A549 (cell line): ENCODE measurements around the gene METTL27. TPM values are rescaled to one million over a fixed set of nuclear protein-coding genes. Genes with fewer than 3 reads are reported as not detected.
A peak's percentile ranks its signal among the peaks of the same experiment; 100 is the strongest.
"Not testable (repeated sequence)": the region's sequence is repeated elsewhere in the genome, so short reads cannot be mapped to it uniquely, and the experiment has no call there.

Experiments
- ATAC-seq, 2 experiments: fragments of 200-7000 bp in 1 of 2; fragments of >200 bp in 1 of 2; cut with Nextera tagmentation in 1 of 2; cut with Tn5 transposase in 1 of 2; 3 replicates each; pipeline versions ENCODE4 v1.8.0 to v1.9.1; 2018 to 2020; ENCODE audit warnings: mild to moderate bottlenecking in 1 of 2, moderate library complexity in 1 of 2
- CTCF ChIA-PET: fragments of 300-600 bp; sonication (Branson Sonifier 250); formaldehyde crosslinking; extraction: SDS; loops from one replicate; lab custom pipeline; 2021; ENCODE audit warnings: antibody characterized with exemption, inconsistent platforms; lab: Yijun Ruan, JAX
- POLR2A ChIA-PET: fragments of 350-600 bp; formaldehyde crosslinking; extraction: SDS; loops from one replicate; lab custom pipeline; 2021; ENCODE audit warnings: antibody characterized with exemption, inconsistent platforms; lab: Yijun Ruan, JAX
- DNase-seq, 2 experiments: peaks; one replicate each; pipeline versions ENCODE4 v3.0.0 to v3.0.0-alpha.2; 2011 to 2016; ENCODE audit warnings: low read depth in 1 of 2, low spot score in 1 of 2
- FAIRE-seq: peaks from 2 replicates; lab custom pipeline; 2011; peaks lifted over from hg19 to GRCh38; lab: Jason Lieb, UNC
- H3K27ac ChIP-seq, 2 experiments: fragments of >200 bp; sonication (Bioruptor Twin); formaldehyde crosslinking; 3 replicates each; pipeline ENCODE4 v1.5.1; 2016 to 2017
- H3K4me1 ChIP-seq: fragments of >200 bp; sonication (Bioruptor Twin); formaldehyde crosslinking; 3 replicates; pipeline ENCODE4 v1.6.1; 2016
- H3K4me2 ChIP-seq: fragments of >200 bp; sonication (Bioruptor Twin); formaldehyde crosslinking; 3 replicates; pipeline ENCODE4 v1.6.1; 2016
- H3K4me3 ChIP-seq: fragments of >200 bp; sonication (Bioruptor Twin); formaldehyde crosslinking; 3 replicates; pipeline ENCODE4 v1.5.1; 2016
- H3K9me3 ChIP-seq: fragments of >200 bp; sonication (Bioruptor Twin); formaldehyde crosslinking; 3 replicates; pipeline ENCODE4 v1.6.1; 2016
- CHD2 ChIP-seq: fragments of 150-350 bp; IDR thresholded peaks from 2 replicates; pipeline ENCODE4 v1.6.1; 2014; ENCODE audit warnings: low read length; ENCODE audit not compliant: partially characterized antibody
- E2F6 ChIP-seq: IDR thresholded peaks from 2 replicates; pipeline ENCODE4 v1.6.1; 2012; ENCODE audit warnings: low read depth, borderline replicate concordance
- EHF ChIP-seq: fragments of 250-450 bp; sonication (Bioruptor Pico); IDR thresholded peaks from 2 replicates; pipeline ENCODE4 v1.5.0; 2020; ENCODE audit warnings: mild to moderate bottlenecking
- ESRRA ChIP-seq: fragments of 150-350 bp; IDR thresholded peaks from 2 replicates; pipeline ENCODE4 v1.6.1; 2014; ENCODE audit warnings: mild to moderate bottlenecking, low read length, borderline replicate concordance
- FOSB ChIP-seq: fragments of 250-450 bp; sonication (Bioruptor Pico); IDR thresholded peaks from 2 replicates; pipeline ENCODE4 v1.5.0; 2020; ENCODE audit warnings: mild to moderate bottlenecking, moderate library complexity
- HMGXB4 ChIP-seq: fragments of 250-450 bp; sonication (Bioruptor Pico); IDR thresholded peaks from 2 replicates; pipeline ENCODE4 v1.5.0; 2021; ENCODE audit warnings: mild to moderate bottlenecking, moderate library complexity, borderline replicate concordance
- HOXB13 ChIP-seq: fragments of 250-450 bp; sonication (Bioruptor Pico); IDR thresholded peaks from 2 replicates; pipeline ENCODE4 v1.5.0; 2020; ENCODE audit warnings: low read depth, mild to moderate bottlenecking, moderate library complexity
- JUNB ChIP-seq: fragments of >200 bp; sonication (Bioruptor Twin); formaldehyde crosslinking; IDR thresholded peaks from 2 replicates; pipeline ENCODE4 v1.6.1; 2016
- MAZ ChIP-seq: fragments of 150-350 bp; IDR thresholded peaks from 2 replicates; pipeline ENCODE4 v1.6.1; 2014; ENCODE audit warnings: antibody characterized with exemption, low read depth, low read length, borderline replicate concordance
- NFE2L2 ChIP-seq: fragments of 150-350 bp; conservative IDR thresholded peaks from 2 replicates; pipeline ENCODE4 v1.6.1; 2014; ENCODE audit warnings: low read length
- PBX3 ChIP-seq: IDR thresholded peaks from 2 replicates; pipeline ENCODE4 v1.6.1; 2012
- POLR2AphosphoS2 ChIP-seq: conservative IDR thresholded peaks from 2 replicates; pipeline ENCODE4 v1.6.1; 2012; ENCODE audit warnings: low read length, improper control_type of control experiment, inconsistent platforms
- TP53 ChIP-seq: fragments of 250-450 bp; sonication (Bioruptor Pico); IDR thresholded peaks from 2 replicates; pipeline ENCODE4 v1.5.0; 2021; ENCODE audit warnings: mild to moderate bottlenecking, moderate library complexity
- ZC3H11A ChIP-seq: fragments of 450-650 bp; IDR thresholded peaks from 2 replicates; pipeline ENCODE4 v1.6.1; 2014; ENCODE audit warnings: antibody characterized with exemption, mild to moderate bottlenecking
- ZNF302 ChIP-seq: fragments of 250-450 bp; sonication (Bioruptor Pico); IDR thresholded peaks from 2 replicates; pipeline ENCODE4 v1.9.0; 2021; ENCODE audit warnings: inconsistent platforms, mild to moderate bottlenecking, moderate library complexity
- ZSCAN20 ChIP-seq: fragments of 250-450 bp; sonication (Bioruptor Pico); IDR thresholded peaks from 2 replicates; pipeline ENCODE4 v1.8.0; 2022; ENCODE audit warnings: mild to moderate bottlenecking, moderate library complexity
- WGBS: methylation state at CpG from one replicate; pipeline ENCODE4 v1.1.6; 2017; ENCODE audit errors: missing lambda C conversion rate; 5-methylcytosine and 5-hydroxymethylcytosine counted together
- polyA plus RNA-seq, 4 experiments: library from polyadenylated mRNA; depleted of rRNA in 3 of 4; stranded (reverse); fragments of >200 nt; fragmentation: RNase III in 1 of 4; extraction: RNeasy Plus Mini Kit Qiagen cat#74134 plus additional on column Dnase treatment in 1 of 4; gene quantifications; 2 replicates in 3 of 4; 3 replicates in 1 of 4; pipeline ENCODE4 v1.2.3, GENCODE V29; 2011 to 2017

The METTL27 gene
- polyA plus RNA-seq, 2 of the 4 experiments (the other 2 are of a cell fraction): 4.1 to 4.9 TPM

GRCh38 chr7:73795188-73795587 is 47.1 kb downstream of the METTL27 start:
- H3K9me3 ChIP-seq, POLR2A ChIA-PET, H3K4me1 ChIP-seq, H3K27ac ChIP-seq, ATAC-seq, H3K4me3 ChIP-seq, DNase-seq, H3K4me2 ChIP-seq, FAIRE-seq: not testable (repeated sequence)
- CTCF ChIA-PET: interaction anchor here (0.6 to 1.2 kb wide), 4 partner anchors 16 to 61 kb away, joined by 3 to 4 read pairs (median 3); no protein-coding TSS in a partner anchor
- 0 out of 2 replicates have a peak, but pooled peaks have one; percentile 2 for TF ChIP-seq ZC3H11A

GRCh38 chr7:73791170-73791690 is 51.1 kb downstream of the METTL27 start:
- H3K4me3 ChIP-seq, H3K9me3 ChIP-seq, H3K4me1 ChIP-seq, H3K4me2 ChIP-seq, FAIRE-seq, H3K27ac ChIP-seq, DNase-seq, POLR2A ChIA-PET, ATAC-seq: not testable (repeated sequence)
- WGBS: 84% methylated on average over 7 of the region's 7 CpGs
- CTCF ChIA-PET: interaction anchor here (1.0 kb wide), 1 partner anchor 9 kb away, joined by 4 read pairs; no protein-coding TSS in a partner anchor

- H3K4me3 ChIP-seq: no peak overlapping the region
- ChIA-PET CTCF (no interaction called here), POLR2A (no interaction called here)
- H3K4me2 ChIP-seq: no peak overlapping the region
- H3K27ac ChIP-seq: no peak overlapping the region
- FAIRE-seq: no peak
- no peak for DNase-seq
- H3K4me1 ChIP-seq: no peaks in the 10 kb centered on the region
- TF ChIP-seq CHD2: no peak
- ATAC-seq: no peak
- H3K9me3 ChIP-seq: no peaks in the 10 kb centered on the region
- WGBS: 54% methylated on average over 4 of the region's 4 CpGs
Measured at GRCh38 chr7:73789051-73789450, 53.3 kb downstream of the METTL27 start.

- POLR2A ChIA-PET, CTCF ChIA-PET, H3K4me2 ChIP-seq, H3K27ac ChIP-seq, H3K9me3 ChIP-seq, DNase-seq, FAIRE-seq, ATAC-seq, H3K4me1 ChIP-seq, H3K4me3 ChIP-seq: not testable (repeated sequence)
- 61% methylated on average over 1 of the region's 1 CpG for WGBS
Measured at GRCh38 chr7:73787786-73788048, 54.6 kb downstream of the METTL27 start.

GRCh38 chr7:73786588-73786987 is 55.7 kb downstream of the METTL27 start:
- POLR2A ChIA-PET: no interaction called here
- Histone ChIP-seq H3K9me3 (no peaks in the 10 kb centered on the region), H3K4me1 (no peaks in the 10 kb centered on the region), H3K4me2 (no peak overlapping the region), H3K4me3 (no peak overlapping the region), H3K27ac (no peak overlapping the region)
- no peak for FAIRE-seq
- ATAC-seq: no peak
- DNase-seq: no peak
- TF ChIP-seq JUNB (no peak), ESRRA (no peak), HOXB13 (CRISPR knock-in tag) (no peak), NFE2L2 (no peak), EHF (CRISPR knock-in tag) (no peak), HMGXB4 (no peak), TP53 (no peak), E2F6 (no peak), FOSB (CRISPR knock-in tag) (no peak), ZNF302 (CRISPR knock-in tag) (no peak), MAZ (no peak), PBX3 (no peak), ZSCAN20 (no peak), POLR2AphosphoS2 (no peak)
- WGBS: 36% methylated on average over 1 of the region's 1 CpG
- CTCF ChIA-PET: no interaction called here
